ENCODE data around the gene FOXA2. TPM values are rescaled to one million over a fixed set of nuclear protein-coding genes. Genes with fewer than 3 reads are reported as not detected.

FOXA2 gene
- total and polyA plus RNA-seq, 2 of the 13 experiments (the other 11 are each of a cell fraction or from before 2014, with no cell fraction given), result 8.8 to 12.2 TPM

DNA sequence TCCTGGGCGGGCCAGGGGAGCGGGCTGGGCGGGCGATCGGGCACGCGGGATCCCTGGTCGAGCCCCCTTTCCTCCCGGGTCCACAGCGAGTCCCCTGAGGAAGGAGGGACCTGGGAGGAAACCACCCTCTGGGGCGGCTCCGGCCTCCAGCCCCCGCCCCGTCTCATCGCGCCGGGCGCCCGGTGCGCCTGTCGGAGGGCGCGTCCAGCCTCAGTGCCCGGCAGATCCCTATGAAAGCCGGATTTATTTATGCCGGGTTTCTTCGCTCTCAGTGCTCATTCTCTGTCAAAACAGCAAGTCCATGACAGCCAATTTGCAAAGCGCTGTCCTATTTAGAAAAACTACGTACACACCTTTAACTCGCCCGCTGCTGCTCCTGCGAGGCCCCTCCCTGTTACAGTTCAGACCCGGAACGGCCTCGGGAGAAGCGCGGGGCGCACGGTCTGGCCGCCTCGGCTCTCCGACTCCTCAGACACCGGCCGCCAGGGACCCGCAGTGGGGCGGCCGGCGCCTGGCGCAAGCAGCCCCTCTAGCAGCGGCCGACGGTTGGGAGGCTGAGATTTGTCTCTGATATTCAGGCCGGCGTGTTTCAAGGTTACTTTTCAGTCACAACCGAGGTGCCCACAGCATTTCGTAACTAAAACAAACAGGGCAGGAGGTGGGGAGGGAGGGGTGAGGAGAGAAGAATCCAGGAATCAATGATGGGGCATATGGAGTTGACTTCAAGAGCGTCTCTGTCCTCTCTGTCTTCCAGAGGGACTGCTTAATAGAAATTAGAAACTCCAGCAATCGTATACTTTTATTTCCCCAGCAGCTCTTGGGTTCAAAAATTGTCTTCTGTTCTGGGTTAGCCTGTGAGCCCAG, 782 bp upstream of the FOXA2 start (continued):
- TF ChIP-seq, protein P1, sequence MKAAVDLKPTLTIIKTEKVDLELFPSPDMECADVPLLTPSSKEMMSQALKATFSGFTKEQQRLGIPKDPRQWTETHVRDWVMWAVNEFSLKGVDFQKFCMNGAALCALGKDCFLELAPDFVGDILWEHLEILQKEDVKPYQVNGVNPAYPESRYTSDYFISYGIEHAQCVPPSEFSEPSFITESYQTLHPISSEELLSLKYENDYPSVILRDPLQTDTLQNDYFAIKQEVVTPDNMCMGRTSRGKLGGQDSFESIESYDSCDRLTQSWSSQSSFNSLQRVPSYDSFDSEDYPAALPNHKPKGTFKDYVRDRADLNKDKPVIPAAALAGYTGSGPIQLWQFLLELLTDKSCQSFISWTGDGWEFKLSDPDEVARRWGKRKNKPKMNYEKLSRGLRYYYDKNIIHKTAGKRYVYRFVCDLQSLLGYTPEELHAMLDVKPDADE (CRISPR knock-in tag; IDR thresholded peaks at IDR 0.05), result no peak; the same call in 1 of the 2 replicates
- TF ChIP-seq KDM5B (CRISPR knock-in tag; IDR thresholded peaks at IDR 0.05; ENCODE audit: borderline replicate concordance), result peak; percentile 70; the same call in 1 of the 2 replicates
- 0 out of 2 replicates have a peak, but pooled peaks have one; percentile 14 for TF ChIP-seq FLYWCH1 (CRISPR knock-in tag; IDR thresholded peaks at IDR 0.05)
- peak; percentile 79; the same call in 1 of the 2 replicates for TF ChIP-seq ZNF790 (CRISPR knock-in tag; IDR thresholded peaks at IDR 0.05; ENCODE audit: borderline replicate concordance)
- no peak for TF ChIP-seq GTF2F1 (IDR thresholded peaks at IDR 0.05; ENCODE audit: low read length)
- TF ChIP-seq, protein P2, sequence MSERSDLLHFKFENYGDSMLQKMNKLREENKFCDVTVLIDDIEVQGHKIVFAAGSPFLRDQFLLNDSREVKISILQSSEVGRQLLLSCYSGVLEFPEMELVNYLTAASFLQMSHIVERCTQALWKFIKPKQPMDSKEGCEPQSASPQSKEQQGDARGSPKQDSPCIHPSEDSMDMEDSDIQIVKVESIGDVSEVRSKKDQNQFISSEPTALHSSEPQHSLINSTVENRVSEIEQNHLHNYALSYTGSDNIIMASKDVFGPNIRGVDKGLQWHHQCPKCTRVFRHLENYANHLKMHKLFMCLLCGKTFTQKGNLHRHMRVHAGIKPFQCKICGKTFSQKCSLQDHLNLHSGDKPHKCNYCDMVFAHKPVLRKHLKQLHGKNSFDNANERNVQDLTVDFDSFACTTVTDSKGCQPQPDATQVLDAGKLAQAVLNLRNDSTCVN (CRISPR knock-in tag; IDR thresholded peaks at IDR 0.05; ENCODE audit: borderline replicate concordance), result peak; percentile 69; the same call in 1 of the 2 replicates
- TF ChIP-seq ZNF362 (CRISPR knock-in tag; IDR thresholded peaks at IDR 0.05; ENCODE audit: borderline replicate concordance), result peak; percentile 32; the same call in 1 of the 2 replicates
- TF ChIP-seq, protein P3, sequence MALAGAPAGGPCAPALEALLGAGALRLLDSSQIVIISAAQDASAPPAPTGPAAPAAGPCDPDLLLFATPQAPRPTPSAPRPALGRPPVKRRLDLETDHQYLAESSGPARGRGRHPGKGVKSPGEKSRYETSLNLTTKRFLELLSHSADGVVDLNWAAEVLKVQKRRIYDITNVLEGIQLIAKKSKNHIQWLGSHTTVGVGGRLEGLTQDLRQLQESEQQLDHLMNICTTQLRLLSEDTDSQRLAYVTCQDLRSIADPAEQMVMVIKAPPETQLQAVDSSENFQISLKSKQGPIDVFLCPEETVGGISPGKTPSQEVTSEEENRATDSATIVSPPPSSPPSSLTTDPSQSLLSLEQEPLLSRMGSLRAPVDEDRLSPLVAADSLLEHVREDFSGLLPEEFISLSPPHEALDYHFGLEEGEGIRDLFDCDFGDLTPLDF (CRISPR knock-in tag; IDR thresholded peaks at IDR 0.05), result peak; percentile 42; the same call in 1 of the 2 replicates
- TF ChIP-seq CREM (IDR thresholded peaks at IDR 0.05), result peak; percentile 69; the same call in 1 of the 2 replicates
- no peak for TF ChIP-seq CREM (CRISPR knock-in tag; IDR thresholded peaks at IDR 0.05)
- no peak for TF ChIP-seq ZHX2 (IDR thresholded peaks at IDR 0.05; ENCODE audit: low read depth)
- TF ChIP-seq ZHX2 (CRISPR knock-in tag; IDR thresholded peaks at IDR 0.05; ENCODE audit: borderline replicate concordance), result no peak
- peak; percentile 87; the same call in 1 of the 2 replicates for TF ChIP-seq THRA (CRISPR knock-in tag; IDR thresholded peaks at IDR 0.05; ENCODE audit: borderline replicate concordance)
- TF ChIP-seq ZNF34 (CRISPR knock-in tag; IDR thresholded peaks at IDR 0.05; ENCODE audit: borderline replicate concordance), result 0 out of 2 replicates have a peak, but pooled peaks have one; percentile 14
- TF ChIP-seq JUN (CRISPR knock-in tag; IDR thresholded peaks at IDR 0.05), result no peak
